Neural cell (in vitro differentiated cells): ENCODE data around the gene CADM1. TPM values are rescaled to one million over a fixed set of nuclear protein-coding genes. Genes with fewer than 3 reads are reported as not detected.

Source experiments
- H2AFZ ChIP-seq: fragments of 200-600, 300-800 bp; sonication (generic), shearing (Covaris generic); 2 replicates; pipeline ENCODE4 v1.6.0; 2014; ENCODE audit warnings: low read depth, mild to moderate bottlenecking, antibody characterized with exemption, low read length, moderate library complexity
- H3F3A ChIP-seq: fragments of 200-600 bp; shearing (Covaris generic); 2 replicates; pipeline ENCODE4 v1.6.1; 2016; ENCODE audit warnings: mild to moderate bottlenecking, moderate library complexity, mixed read lengths, antibody characterized with exemption, low read length; ENCODE audit not compliant: insufficient read depth, poor library complexity, severe bottlenecking
- H3K27ac ChIP-seq: fragments of 200-600, 300-800 bp; sonication (generic), shearing (Covaris generic); 2 replicates; pipeline ENCODE4 v1.5.1; 2014; ENCODE audit warnings: mild to moderate bottlenecking, low read length, moderate library complexity
- H3K27me3 ChIP-seq: fragments of 300-800, 200-600 bp; sonication (generic), shearing (Covaris generic); 2 replicates; pipeline ENCODE4 v1.6.0; 2014; ENCODE audit warnings: mild to moderate bottlenecking, low read depth, low read length, moderate library complexity; ENCODE audit not compliant: insufficient read depth
- H3K36me3 ChIP-seq: fragments of 300-800, 200-600 bp; sonication (generic), shearing (Covaris generic); 2 replicates; pipeline ENCODE4 v1.5.1; 2014; ENCODE audit warnings: mild to moderate bottlenecking, antibody characterized with exemption, low read length, moderate library complexity; ENCODE audit not compliant: insufficient read depth
- H3K4me2 ChIP-seq: fragments of 300-800, 200-600 bp; sonication (generic), shearing (Covaris generic); 2 replicates; pipeline ENCODE4 v1.6.0; 2014; ENCODE audit warnings: mild to moderate bottlenecking, low read length
- H3K4me3 ChIP-seq: fragments of 300-800, 200-600 bp; sonication (generic), shearing (Covaris generic); 2 replicates; pipeline ENCODE4 v1.5.1; 2014; ENCODE audit warnings: mild to moderate bottlenecking, low read length, moderate library complexity
- H3K79me2 ChIP-seq: fragments of 200-600 bp; shearing (Covaris generic); replicated peaks from 2 replicates; pipeline ENCODE4 v1.6.0; 2014; ENCODE audit warnings: mild to moderate bottlenecking, low read length, moderate library complexity; ENCODE audit not compliant: insufficient read depth
- H3K9ac ChIP-seq: fragments of 300-800, 200-600 bp; sonication (generic), shearing (Covaris generic); 2 replicates; pipeline ENCODE4 v1.6.1; 2016; ENCODE audit warnings: mild to moderate bottlenecking, low read length, mixed read lengths
- H3K9me2 ChIP-seq: fragments of 200-600 bp; shearing (Covaris generic); 2 replicates; pipeline ENCODE4 v1.6.1; 2016; ENCODE audit warnings: mild to moderate bottlenecking, low read length, mixed read lengths; ENCODE audit not compliant: insufficient read depth
- H3K9me3 ChIP-seq: fragments of 200-600, 300-800 bp; sonication (generic), shearing (Covaris generic); 2 replicates; pipeline ENCODE4 v1.6.1; 2016; ENCODE audit warnings: mild to moderate bottlenecking, mixed run types, low read length, moderate library complexity, mixed read lengths
- H4K20me1 ChIP-seq: fragments of 200-600 bp; shearing (Covaris generic); 2 replicates; pipeline ENCODE4 v1.6.1; 2016; ENCODE audit warnings: mild to moderate bottlenecking, mixed run types; ENCODE audit not compliant: insufficient read depth
- CTCF ChIP-seq: fragments of 450-650 bp; IDR thresholded peaks from 2 replicates; pipeline ENCODE4 v1.5.1; 2014; ENCODE audit warnings: antibody characterized with exemption, mild to moderate bottlenecking, moderate library complexity; ENCODE audit not compliant: poor library complexity, severe bottlenecking
- EP300 ChIP-seq: fragments of 450-650 bp; conservative IDR thresholded peaks from 2 replicates; pipeline ENCODE4 v1.6.1; 2014; ENCODE audit warnings: antibody characterized with exemption, mild to moderate bottlenecking, moderate library complexity; ENCODE audit not compliant: poor library complexity, severe bottlenecking
- EZH2 ChIP-seq: fragments of 200-600, 300-800 bp; shearing (Covaris generic), sonication (generic); IDR thresholded peaks from 2 replicates; pipeline ENCODE4 v1.6.1; 2014; ENCODE audit warnings: antibody characterized with exemption, low read length, borderline replicate concordance, mild to moderate bottlenecking; ENCODE audit not compliant: insufficient read depth, poor library complexity, severe bottlenecking
- MXI1 ChIP-seq: fragments of 450-650 bp; conservative IDR thresholded peaks from 2 replicates; pipeline ENCODE4 v1.6.1; 2014; ENCODE audit warnings: antibody characterized with exemption, mild to moderate bottlenecking; ENCODE audit not compliant: poor library complexity, severe bottlenecking
- POLR2AphosphoS5 ChIP-seq: IDR thresholded peaks from 2 replicates; pipeline ENCODE4 v1.6.1; 2012
- RAD21 ChIP-seq: fragments of 450-650 bp; conservative IDR thresholded peaks from 2 replicates; pipeline ENCODE4 v1.6.1; 2014; ENCODE audit warnings: antibody characterized with exemption, mild to moderate bottlenecking, moderate library complexity
- REST ChIP-seq: IDR thresholded peaks from 2 replicates; pipeline ENCODE4 v1.6.1; 2012; ENCODE audit warnings: borderline replicate concordance
- SMC3 ChIP-seq: fragments of 450-650 bp; conservative IDR thresholded peaks from 2 replicates; pipeline ENCODE4 v1.6.1; 2014; ENCODE audit warnings: antibody characterized with exemption, mild to moderate bottlenecking, moderate library complexity; ENCODE audit not compliant: poor library complexity
- TAF1 ChIP-seq: IDR thresholded peaks from 2 replicates; pipeline ENCODE4 v1.6.1; 2012; ENCODE audit warnings: low read depth
- polyA plus RNA-seq: library from polyadenylated mRNA; depleted of rRNA; stranded (reverse); fragments of >200 nt; gene quantifications from 2 replicates; pipeline ENCODE4 v1.2.3, GENCODE V29; 2014

Gene CADM1
- polyA plus RNA-seq, 1 donor from 2014 or later: 92.1 TPM

- H3K4me2 ChIP-seq: no peak overlapping the region
- H3K36me3 ChIP-seq: no peaks in the 10 kb centered on the region
- H3F3A ChIP-seq: no peaks in the 10 kb centered on the region
- no peak overlapping the region for H2AFZ ChIP-seq
- no peaks in the 10 kb centered on the region for H3K9me2 ChIP-seq
- H3K27me3 ChIP-seq: no peaks in the 10 kb centered on the region
- H3K79me2 ChIP-seq: no peaks in the 10 kb centered on the region
- TF ChIP-seq REST: no peak
- TF ChIP-seq EZH2: no peak
- TF ChIP-seq POLR2AphosphoS5: no peak
- no peak for TF ChIP-seq SMC3
- no peak for TF ChIP-seq MXI1
- TF ChIP-seq RAD21: no peak
- TF ChIP-seq TAF1: no peak
- TF ChIP-seq CTCF: no peak
- no peak for TF ChIP-seq EP300
- no peaks in the 10 kb centered on the region for H3K9me3 ChIP-seq
- H3K9ac ChIP-seq: no peak overlapping the region
- H3K4me3 ChIP-seq: no peak overlapping the region
- H4K20me1 ChIP-seq: no peaks in the 10 kb centered on the region
- no peak overlapping the region for H3K27ac ChIP-seq
Measured at GRCh38 chr11:115146425-115146824, 357.8 kb downstream of the CADM1 start.

GRCh38 chr11:115145324-115145723 is 358.9 kb downstream of the CADM1 start:
- Histone ChIP-seq H3K36me3 (no peaks in the 10 kb centered on the region), H3K4me2 (no peak overlapping the region), H3K9me3 (no peaks in the 10 kb centered on the region), H3K9me2 (no peaks in the 10 kb centered on the region), H3K4me3 (no peak overlapping the region), H4K20me1 (no peaks in the 10 kb centered on the region), H3F3A (no peaks in the 10 kb centered on the region), H3K27ac (no peak overlapping the region), H3K79me2 (no peaks in the 10 kb centered on the region), H3K27me3 (no peaks in the 10 kb centered on the region), H2AFZ (no peak overlapping the region), H3K9ac (no peak overlapping the region)
- TF ChIP-seq POLR2AphosphoS5: no peak
- no peak for TF ChIP-seq EP300
- TF ChIP-seq EZH2: no peak
- no peak for TF ChIP-seq MXI1
- TF ChIP-seq RAD21: no peak
